GM12875 (cell line): ENCODE results near the gene MRS2.
"Not testable (repeated sequence)": the region's sequence is repeated elsewhere in the genome, so short reads cannot be mapped to it uniquely, and the experiment has no call there.

Source experiments
- H3K4me3 ChIP-seq: one replicate; pipeline ENCODE4 v1.5.1; 2011; ENCODE audit warnings: low read depth, low read length, control low read depth
- CTCF ChIP-seq: IDR thresholded peaks from 2 replicates; pipeline ENCODE4 v1.5.1; 2011; ENCODE audit warnings: low read depth, mild to moderate bottlenecking, control low read depth, inconsistent platforms, low read length, moderate library complexity, borderline replicate concordance; ENCODE audit not compliant: insufficient read depth

The MRS2 gene

GRCh38 chr6:24382220-24382540 is 20.6 kb upstream of the MRS2 start:
- TF ChIP-seq CTCF, result no peak

DNA sequence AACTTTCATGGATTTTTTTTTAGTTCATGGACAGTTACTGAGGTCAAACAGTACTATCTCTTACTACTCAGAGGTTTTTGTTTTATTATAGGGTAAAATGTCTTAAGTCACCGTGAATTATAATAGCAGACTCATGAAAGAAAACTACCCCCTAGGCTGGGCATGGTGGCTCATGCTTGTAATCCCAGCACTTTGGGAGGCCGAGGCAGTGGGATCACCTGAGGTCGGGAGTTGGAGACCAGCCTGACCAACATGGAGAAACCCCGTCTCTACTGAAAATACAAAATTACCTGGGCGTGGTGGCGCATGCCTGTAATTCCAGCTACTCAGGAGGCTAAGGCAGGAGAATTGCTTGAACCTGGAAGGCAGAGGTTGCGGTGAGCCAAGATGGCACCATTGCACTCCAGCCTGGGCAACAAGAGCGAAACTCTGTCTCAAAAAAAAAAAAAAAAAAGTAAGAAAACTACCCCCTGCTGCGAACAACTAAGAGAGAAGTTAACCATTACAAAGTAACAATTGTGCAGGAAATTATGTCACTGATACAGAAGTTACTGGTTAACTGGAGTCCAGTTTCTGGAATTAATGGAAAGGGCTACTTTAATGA is 19.7 kb upstream of the MRS2 start:
- not testable (repeated sequence) for H3K4me3 ChIP-seq

More at GRCh38 chr6:24382220-24382540, 20.6 kb upstream of the MRS2 start:
- H3K4me3 ChIP-seq, result no peak overlapping the region

DNA sequence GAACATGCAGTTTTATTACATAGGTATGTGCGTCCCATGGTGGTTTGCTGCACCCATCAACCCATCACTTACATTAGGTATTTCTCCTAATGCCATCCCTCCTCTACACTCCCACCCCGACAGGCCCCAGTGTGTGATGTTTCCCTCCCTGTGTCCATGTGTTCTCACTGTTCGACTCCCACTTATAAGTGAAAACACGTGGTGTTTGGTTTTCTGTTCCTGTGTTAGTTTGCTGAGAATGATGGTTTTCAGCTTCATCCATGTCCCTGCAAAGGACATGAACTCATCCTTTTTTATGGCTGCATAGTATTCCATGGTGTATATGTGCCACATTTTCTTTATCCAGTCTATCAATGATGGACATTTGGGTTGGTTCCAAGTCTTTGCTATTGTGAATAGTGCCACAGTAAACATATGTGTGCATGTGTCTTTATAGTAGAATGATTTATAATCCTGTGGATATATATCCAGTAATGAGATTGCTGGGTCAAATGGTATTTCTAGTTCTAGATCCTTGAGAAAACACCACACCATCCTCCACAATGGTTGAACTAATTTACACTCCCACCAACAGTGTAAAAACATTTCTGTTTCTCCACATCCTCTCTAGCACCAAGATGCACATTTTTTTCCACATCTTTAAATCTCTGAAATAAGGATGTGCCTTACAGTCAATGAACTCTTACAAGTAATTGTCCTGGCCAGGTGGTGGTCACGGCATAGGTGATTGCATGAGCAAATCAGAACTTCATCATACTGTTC is 18.2 kb upstream of the MRS2 start:
- not testable (repeated sequence) for H3K4me3 ChIP-seq

- TF ChIP-seq CTCF, result no peak
- H3K4me3 ChIP-seq, result no peak overlapping the region
Observed at GRCh38 chr6:24385536-24386269, 17.0 kb upstream of the MRS2 start.

GRCh38 chr6:24387818-24388217 is 14.9 kb upstream of the MRS2 start:
- no peak overlapping the region for H3K4me3 ChIP-seq
- no peak for TF ChIP-seq CTCF

DNA sequence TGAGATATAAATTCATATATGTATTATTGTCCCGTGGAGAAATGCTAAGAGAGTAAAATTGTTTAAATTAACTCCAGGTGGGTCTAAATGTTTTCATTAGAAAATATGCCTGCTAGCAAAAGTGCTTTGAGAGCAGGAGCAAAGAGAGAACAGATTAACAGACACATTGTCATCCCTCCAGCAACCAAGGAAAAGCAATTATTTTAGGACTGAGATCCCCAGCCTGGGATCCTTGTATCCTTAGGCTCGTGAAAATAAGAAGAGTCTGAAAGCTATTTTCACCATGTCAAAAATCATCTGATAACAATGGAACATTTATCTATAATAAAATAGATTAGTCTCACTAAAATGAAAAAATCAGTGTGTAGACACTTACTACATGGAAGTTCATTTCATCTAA is 11.5 kb upstream of the MRS2 start:
- TF ChIP-seq CTCF, result no peak
- H3K4me3 ChIP-seq, result no peak overlapping the region

DNA sequence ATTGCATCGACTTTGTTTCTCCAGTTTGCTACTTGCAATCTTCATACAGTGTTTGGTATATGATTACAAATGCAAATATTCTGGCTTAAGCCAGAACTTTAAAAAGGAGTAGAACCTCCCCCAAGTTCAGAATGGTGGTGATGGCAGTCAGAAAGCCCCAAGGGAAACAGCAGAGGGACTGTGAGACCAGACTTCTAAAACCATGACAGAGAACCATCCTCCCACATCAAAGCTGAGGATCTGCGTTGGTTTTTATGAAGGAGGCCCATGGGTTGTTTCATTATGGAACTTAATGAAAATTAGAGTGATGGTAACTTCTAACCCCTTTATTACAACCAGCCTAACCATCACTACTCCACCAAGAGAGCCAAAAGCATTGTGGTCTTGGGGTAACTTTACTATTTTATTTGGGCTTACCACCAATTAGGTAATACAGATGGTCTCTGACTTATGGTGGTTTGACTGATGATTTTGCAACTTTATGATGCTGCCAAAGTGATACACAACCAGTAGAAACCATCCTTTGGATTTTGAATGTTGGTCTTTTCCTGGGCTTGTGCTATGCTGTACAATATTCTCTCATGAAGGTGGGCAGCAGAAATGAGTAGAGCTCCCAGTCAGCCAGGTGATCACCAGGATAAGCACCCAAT is 10.9 kb upstream of the MRS2 start:
- TF ChIP-seq CTCF, result no peak
- H3K4me3 ChIP-seq, result no peak overlapping the region
